ENCODE data around the gene TTI1. TPM values are rescaled to one million over a fixed set of nuclear protein-coding genes. Genes with fewer than 3 reads are reported as not detected.

Gene TTI1
- total and polyA plus RNA-seq, 2 of the 13 experiments (the other 11 are each of a cell fraction or from before 2014, with no cell fraction given) = 22.9 to 39.8 TPM

DNA sequence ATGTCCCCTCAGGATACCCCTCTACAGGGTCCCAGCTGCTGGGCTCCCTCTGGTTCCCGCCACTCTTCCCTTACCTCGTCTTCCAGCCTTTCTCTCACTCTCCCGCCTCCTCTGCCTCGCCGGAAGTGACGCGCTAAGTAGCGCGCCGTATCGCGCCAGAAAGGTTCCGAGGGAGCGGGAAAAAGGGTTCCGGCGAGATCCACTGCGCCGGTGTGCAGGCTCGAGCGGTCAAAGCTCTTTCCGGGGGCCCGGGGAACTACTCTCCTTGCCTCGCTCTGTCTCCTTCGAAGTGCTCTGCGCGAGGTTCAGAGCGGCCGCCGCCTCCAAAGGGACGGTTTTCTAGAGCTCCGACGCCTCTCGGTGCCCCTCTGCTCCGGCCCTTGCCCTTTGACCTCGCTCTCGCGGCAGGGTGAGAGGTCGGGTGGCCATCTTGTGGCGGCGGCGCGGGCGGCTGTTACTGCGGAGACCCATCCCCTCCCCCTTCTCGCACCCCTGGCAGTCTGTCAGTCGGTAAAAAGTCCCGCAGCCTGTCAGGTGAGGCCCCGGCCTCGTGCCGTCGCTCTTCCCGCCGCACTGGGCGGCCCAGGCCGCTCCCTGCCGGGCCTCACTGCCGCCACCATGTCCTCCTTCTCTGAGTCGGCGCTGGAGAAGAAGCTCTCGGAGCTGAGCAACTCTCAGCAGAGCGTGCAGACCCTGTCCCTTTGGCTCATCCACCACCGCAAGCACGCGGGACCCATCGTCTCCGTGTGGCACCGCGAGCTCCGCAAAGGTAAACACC is at the start of gene TTI1, which contains the start of gene RPRD1B (continued):
- TF ChIP-seq, protein P1, sequence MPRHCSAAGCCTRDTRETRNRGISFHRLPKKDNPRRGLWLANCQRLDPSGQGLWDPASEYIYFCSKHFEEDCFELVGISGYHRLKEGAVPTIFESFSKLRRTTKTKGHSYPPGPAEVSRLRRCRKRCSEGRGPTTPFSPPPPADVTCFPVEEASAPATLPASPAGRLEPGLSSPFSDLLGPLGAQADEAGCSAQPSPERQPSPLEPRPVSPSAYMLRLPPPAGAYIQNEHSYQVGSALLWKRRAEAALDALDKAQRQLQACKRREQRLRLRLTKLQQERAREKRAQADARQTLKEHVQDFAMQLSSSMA (CRISPR knock-in tag; IDR thresholded peaks at IDR 0.05) = peak; percentile 91
- TF ChIP-seq, protein P2, sequence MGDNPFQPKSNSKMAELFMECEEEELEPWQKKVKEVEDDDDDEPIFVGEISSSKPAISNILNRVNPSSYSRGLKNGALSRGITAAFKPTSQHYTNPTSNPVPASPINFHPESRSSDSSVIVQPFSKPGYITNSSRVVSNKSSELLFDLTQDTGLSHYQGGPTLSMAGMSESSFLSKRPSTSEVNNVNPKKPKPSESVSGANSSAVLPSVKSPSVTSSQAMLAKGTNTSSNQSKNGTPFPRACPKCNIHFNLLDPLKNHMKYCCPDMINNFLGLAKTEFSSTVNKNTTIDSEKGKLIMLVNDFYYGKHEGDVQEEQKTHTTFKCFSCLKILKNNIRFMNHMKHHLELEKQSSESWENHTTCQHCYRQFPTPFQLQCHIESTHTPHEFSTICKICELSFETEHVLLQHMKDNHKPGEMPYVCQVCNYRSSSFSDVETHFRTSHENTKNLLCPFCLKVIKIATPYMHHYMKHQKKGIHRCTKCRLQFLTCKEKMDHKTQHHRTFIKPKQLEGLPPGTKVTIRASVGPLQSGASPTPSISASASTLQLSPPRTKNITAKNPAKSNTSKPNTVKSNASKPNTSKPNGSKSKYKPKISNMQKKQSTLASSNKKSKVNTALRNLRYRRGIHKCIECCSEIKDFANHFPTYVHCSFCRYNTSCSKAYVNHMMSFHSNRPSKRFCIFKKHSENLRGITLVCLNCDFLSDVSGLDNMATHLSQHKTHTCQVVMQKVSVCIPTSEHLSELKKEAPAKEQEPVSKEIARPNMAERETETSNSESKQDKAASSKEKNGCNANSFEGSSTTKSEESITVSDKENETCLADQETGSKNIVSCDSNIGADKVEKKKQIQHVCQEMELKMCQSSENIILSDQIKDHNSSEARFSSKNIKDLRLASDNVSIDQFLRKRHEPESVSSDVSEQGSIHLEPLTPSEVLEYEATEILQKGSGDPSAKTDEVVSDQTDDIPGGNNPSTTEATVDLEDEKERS (CRISPR knock-in tag; IDR thresholded peaks at IDR 0.05) = peak; percentile 95
- TF ChIP-seq ZFP37 (CRISPR knock-in tag; IDR thresholded peaks at IDR 0.05; ENCODE audit: borderline replicate concordance) = no peak; the same call in none of the 2 replicates
- TF ChIP-seq, protein P3, sequence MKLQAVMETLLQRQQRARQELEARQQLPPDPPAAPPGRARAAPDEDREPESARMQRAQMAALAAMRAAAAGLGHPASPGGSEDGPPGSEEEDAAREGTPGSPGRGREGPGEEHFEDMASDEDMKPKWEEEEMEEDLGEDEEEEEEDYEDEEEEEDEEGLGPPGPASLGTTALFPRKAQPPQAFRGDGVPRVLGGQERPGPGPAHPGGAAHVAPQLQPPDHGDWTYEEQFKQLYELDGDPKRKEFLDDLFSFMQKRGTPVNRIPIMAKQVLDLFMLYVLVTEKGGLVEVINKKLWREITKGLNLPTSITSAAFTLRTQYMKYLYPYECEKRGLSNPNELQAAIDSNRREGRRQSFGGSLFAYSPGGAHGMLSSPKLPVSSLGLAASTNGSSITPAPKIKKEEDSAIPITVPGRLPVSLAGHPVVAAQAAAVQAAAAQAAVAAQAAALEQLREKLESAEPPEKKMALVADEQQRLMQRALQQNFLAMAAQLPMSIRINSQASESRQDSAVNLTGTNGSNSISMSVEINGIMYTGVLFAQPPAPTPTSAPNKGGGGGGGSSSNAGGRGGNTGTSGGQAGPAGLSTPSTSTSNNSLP (IDR thresholded peaks at IDR 0.05; ENCODE audit: low read depth, low read length) = no peak
- TF ChIP-seq, protein P4, sequence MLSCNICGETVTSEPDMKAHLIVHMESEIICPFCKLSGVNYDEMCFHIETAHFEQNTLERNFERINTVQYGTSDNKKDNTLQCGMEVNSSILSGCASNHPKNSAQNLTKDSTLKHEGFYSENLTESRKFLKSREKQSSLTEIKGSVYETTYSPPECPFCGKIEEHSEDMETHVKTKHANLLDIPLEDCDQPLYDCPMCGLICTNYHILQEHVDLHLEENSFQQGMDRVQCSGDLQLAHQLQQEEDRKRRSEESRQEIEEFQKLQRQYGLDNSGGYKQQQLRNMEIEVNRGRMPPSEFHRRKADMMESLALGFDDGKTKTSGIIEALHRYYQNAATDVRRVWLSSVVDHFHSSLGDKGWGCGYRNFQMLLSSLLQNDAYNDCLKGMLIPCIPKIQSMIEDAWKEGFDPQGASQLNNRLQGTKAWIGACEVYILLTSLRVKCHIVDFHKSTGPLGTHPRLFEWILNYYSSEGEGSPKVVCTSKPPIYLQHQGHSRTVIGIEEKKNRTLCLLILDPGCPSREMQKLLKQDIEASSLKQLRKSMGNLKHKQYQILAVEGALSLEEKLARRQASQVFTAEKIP (CRISPR knock-in tag; IDR thresholded peaks at IDR 0.05; ENCODE audit: borderline replicate concordance) = no peak
- TF ChIP-seq ZNF350 (CRISPR knock-in tag; IDR thresholded peaks at IDR 0.05; ENCODE audit: borderline replicate concordance, low read depth) = peak; percentile 88; the same call in 1 of the 2 replicates
- TF ChIP-seq NAIF1 (CRISPR knock-in tag; IDR thresholded peaks at IDR 0.05; ENCODE audit: borderline replicate concordance) = no peak; the same call in 1 of the 2 replicates
- peak; percentile 98; the same call in 1 of the 2 replicates for TF ChIP-seq THYN1 (CRISPR knock-in tag; IDR thresholded peaks at IDR 0.05; ENCODE audit: borderline replicate concordance, low read depth)
- peak; percentile 89 for TF ChIP-seq ETV5 (CRISPR knock-in tag; IDR thresholded peaks at IDR 0.05; ENCODE audit: borderline replicate concordance)
- 0 out of 2 replicates have a peak, but pooled peaks have one; percentile 10 for TF ChIP-seq NFE2L1 (CRISPR knock-in tag; IDR thresholded peaks at IDR 0.05; ENCODE audit: borderline replicate concordance)
- TF ChIP-seq TBX3 (IDR thresholded peaks at IDR 0.05; ENCODE audit: borderline replicate concordance) = peak; percentile 77; the same call in 1 of the 2 replicates
- TF ChIP-seq PHF8 (CRISPR knock-in tag; IDR thresholded peaks at IDR 0.05) = peak; percentile 97
- TF ChIP-seq, protein P5, sequence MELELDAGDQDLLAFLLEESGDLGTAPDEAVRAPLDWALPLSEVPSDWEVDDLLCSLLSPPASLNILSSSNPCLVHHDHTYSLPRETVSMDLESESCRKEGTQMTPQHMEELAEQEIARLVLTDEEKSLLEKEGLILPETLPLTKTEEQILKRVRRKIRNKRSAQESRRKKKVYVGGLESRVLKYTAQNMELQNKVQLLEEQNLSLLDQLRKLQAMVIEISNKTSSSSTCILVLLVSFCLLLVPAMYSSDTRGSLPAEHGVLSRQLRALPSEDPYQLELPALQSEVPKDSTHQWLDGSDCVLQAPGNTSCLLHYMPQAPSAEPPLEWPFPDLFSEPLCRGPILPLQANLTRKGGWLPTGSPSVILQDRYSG (CRISPR knock-in tag; IDR thresholded peaks at IDR 0.05) = peak; percentile 96
- TF ChIP-seq, protein P6, sequence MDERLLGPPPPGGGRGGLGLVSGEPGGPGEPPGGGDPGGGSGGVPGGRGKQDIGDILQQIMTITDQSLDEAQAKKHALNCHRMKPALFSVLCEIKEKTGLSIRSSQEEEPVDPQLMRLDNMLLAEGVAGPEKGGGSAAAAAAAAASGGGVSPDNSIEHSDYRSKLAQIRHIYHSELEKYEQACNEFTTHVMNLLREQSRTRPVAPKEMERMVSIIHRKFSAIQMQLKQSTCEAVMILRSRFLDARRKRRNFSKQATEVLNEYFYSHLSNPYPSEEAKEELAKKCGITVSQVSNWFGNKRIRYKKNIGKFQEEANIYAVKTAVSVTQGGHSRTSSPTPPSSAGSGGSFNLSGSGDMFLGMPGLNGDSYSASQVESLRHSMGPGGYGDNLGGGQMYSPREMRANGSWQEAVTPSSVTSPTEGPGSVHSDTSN (CRISPR knock-in tag; IDR thresholded peaks at IDR 0.05) = no peak
- TF ChIP-seq ATRX (CRISPR knock-in tag; IDR thresholded peaks at IDR 0.05; ENCODE audit: borderline replicate concordance) = no peak
- peak; percentile 96 for TF ChIP-seq NR2F6 (IDR thresholded peaks at IDR 0.05)
- TF ChIP-seq NR2F6 (CRISPR knock-in tag; IDR thresholded peaks at IDR 0.05) = peak; percentile 97
- peak; percentile 84; the same call in 1 of the 2 replicates for TF ChIP-seq NFATC3 (CRISPR knock-in tag; IDR thresholded peaks at IDR 0.05)
- TF ChIP-seq GATA4 (IDR thresholded peaks at IDR 0.05; ENCODE audit: borderline replicate concordance, low read depth) = peak; percentile 59; the same call in 1 of the 2 replicates

All from HepG2 (cell line).